Epidermal melanocyte (primary cell): ENCODE data around the gene PREX1.

Experiments
- DNase-seq: peaks from one replicate; pipeline ENCODE4 v3.0.0; 2011; ENCODE audit warnings: low spot score; ENCODE audit not compliant: insufficient read length

The PREX1 gene

GRCh38 chr20:48736636-48737035, 91.2 kb downstream of the PREX1 start:
- DNase-seq = no peak

- no peak for DNase-seq
Observed at GRCh38 chr20:48736231-48736630, 91.6 kb downstream of the PREX1 start.

DNA sequence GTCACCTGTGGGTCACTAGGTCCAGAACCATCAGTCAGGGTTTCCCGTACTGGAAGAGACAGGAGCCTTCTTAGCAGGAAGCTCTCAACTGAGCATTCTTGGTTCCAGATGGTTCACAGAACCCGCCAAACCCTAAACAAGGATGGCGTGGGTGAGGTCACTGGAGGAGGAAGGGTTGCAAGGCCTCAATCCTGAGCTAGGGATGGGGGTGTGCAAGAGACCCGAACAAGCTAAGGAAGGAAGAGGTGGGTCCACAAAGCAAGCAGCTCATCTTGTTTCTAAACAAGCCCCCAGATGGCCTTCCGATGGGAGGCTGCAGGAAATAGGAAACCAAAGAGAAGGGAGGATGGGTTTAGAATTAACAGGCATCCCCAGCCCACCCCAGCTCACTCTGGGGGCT, 92.7 kb downstream of the PREX1 start:
- no peak for DNase-seq

GRCh38 chr20:48734104-48734749, 93.6 kb downstream of the PREX1 start:
- DNase-seq = no peak

- DNase-seq = no peak
Observed at GRCh38 chr20:48733296-48733790, 94.5 kb downstream of the PREX1 start.

DNA sequence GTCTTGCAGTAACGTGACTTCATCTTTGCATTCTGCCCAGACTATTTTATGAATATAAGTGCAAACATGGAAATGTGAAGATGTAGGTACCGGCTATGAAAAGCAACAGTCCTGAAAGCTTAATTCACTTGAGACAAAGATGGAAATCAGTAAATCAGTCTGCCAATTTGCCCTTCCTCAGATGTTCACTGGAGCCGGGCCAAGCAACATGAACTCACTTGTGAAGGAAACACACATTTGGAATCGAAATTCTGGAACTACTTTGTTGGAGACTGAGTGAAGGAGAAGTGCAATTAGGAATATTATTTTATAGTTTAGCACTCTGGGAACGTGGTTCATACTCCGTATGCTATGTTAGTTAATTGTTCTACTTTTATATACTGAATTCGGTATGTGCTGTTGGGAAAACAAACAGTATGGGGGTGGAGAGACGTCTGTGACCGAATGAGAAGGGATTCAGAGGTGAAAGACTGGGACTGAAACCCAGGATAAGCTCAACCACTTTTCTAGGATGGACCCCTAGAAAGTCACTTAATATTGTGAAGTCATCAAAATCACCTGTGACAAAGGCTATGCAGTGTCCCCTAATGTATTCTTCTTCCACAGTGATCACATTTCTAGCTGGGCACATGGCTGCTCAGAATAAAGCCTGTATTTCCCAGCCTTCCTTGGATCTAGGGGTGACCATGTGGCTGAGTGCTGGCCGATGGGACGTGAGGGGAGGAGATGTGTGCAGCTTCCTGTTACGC, 95.5 kb downstream of the PREX1 start:
- DNase-seq = no peak

DNA sequence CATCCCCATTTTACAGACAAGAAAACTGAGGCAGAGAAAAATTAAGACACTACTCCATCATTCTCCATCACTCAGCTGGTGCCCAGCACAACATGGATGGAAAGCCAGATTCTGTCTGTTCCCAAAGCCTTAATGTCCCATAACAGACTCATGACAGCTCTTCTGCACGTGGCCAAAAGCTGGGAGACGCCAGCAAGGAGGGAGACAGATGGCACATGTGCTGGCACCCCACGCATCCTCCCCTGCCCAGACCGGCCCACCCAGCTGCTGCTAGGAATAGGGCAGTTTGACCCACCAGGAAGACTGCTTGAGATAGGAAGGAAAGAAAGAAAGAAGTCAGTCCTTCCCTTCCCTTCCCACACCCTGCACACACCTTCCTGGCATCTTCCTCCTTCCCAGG, 96.3 kb downstream of the PREX1 start:
- DNase-seq = no peak

- no peak for DNase-seq
Observed at GRCh38 chr20:48730977-48731376, 96.8 kb downstream of the PREX1 start.

DNA sequence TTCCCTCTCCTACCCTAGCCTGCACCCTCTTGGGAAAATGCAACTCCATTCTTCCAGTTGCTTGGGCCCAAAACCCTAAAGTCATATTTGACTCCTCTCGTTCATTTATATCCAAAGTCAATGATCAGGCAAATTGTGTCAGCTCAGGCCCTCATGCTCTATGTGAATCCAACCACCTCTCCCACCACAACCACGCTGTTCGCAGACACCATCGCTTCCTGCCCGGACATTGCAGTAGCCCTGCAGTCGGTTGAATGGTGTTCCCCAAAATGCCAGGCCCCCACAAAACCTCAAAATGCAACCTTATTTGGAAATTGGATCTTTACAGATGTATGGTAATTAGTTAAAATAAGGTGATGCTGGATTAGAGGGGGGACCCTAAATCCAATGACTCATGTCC, 98.3 kb downstream of the PREX1 start:
- DNase-seq = no peak

- peak; percentile 77 for DNase-seq
Observed at GRCh38 chr20:48728042-48728825, 99.6 kb downstream of the PREX1 start.

DNA sequence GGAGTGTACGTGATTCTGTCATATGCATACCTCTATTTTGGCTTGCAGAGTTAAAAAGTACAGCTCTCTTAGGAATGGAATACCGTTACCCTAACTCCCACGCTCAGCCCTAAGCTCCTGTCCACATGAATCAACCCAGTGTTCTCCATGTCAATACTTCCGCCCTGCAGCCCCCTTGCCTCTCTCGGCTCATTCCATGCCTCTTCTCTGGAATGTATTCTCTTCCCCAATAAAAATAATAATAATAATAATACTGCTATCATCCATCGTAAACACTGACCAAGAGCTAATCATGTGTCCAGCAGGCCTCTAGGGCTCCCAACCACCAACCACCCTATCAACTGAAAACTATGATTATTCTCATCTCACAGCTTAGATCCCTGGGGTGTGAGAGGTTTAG, 100.6 kb downstream of the PREX1 start:
- DNase-seq = no peak

DNA sequence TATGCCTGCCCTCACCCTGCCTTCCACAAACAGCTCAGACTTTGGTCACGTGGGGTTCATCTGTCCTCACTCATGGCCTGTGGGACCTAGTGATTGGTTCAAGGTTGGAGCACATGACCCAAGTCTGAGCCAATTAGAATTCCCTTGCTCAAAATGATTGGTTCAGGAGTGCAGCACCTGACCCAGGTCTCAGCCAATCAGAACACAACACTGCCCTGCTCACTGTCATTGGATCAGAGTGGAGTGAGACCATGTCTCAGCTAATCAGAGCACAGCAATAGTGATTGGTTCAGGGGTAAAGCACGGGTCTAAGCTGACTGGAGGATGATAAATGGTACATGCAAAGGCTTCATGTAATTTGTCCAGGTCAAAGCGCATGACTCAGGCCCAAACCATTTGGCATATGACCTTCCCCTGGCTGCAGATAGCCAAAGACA, 102.2 kb downstream of the PREX1 start:
- DNase-seq = no peak

DNA sequence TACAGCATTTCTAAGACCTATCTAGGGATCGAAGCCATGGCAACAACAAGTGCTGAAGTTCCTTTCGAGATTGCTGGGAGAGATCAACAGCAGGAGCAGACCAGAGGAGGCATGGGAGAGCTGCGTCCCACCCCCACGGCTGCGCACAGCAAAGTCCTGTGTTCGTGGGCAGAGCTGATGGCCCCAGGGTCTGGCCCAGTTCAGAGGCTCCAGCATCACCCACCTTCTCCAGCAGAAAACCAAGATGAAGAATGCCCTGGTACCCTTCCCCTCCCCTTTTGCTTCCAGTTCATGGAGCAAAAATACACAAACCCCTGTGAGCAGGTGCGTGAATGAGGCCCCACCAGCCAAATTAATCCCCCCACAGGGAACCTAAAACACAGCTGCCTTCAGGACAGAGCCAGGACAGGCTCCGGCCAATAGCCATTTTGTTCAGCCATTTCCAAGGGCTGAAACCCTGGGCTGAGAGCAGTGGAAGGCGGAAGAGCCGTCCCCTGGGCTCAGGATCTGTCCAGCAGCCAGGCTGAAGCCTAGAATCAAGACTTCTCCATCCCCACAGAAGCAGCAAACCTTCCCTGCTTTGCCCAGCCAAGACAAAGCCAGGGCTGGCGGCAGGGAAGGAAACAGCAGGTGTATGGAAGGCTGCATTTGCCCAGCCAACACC, 102.8 kb downstream of the PREX1 start:
- DNase-seq = no peak

DNA sequence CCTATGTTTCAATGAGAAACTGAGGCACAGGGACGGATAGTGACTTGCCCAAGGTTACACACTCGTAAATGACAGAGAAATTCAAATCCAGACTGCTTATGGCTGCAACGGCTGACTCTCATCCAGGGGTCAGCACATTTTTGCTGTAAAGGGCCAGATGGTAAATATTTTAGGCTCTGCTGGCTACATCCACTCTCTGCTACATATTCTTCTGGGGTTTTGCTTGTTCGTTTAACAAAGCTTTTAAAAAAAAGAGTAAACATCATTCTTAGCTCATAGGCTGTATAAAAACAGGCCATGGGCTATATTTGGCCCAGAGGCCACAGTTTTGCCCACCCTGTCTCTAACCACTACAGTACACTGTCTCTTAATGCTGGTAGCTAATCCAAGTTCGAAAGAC, 103.4 kb downstream of the PREX1 start:
- no peak for DNase-seq

GRCh38 chr20:48723308-48724264, 104.2 kb downstream of the PREX1 start:
- no peak for DNase-seq

GRCh38 chr20:48722737-48723191, 105.0 kb downstream of the PREX1 start:
- no peak for DNase-seq

DNA sequence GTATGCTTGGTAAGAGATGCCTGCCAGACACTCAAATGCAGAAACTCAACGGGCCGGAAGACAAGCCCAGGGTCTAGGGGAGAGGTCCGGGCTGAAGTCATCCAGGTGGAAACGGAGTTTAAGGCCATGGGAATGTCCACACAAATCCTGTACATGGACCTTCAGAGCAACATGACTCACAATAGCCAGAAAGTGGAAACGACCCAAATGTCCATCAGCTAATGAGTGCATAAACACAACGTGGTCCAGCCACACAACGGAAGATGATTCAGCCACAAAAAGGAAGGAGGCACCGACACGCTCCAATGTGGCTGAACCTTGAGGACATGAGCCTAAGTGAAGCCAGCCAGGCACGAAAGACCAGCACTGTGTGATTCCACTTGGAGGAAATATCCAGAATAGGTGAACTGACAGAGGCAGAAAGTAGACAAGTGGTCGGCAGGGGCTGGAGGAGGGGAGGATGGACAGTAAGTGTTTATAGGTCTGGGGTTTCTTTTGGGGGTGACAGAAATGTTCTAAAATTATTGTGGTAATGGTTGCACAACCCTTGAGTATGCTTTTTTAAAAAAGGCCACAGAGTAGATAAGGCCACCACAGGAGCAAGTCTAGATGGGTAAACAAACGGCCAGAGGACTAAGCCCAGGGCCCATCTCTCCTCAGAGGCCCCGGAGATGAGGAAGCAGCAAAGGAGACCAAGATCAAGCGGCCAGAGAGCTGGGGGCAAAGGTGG, 105.6 kb downstream of the PREX1 start:
- no peak for DNase-seq

- DNase-seq = no peak
Observed at GRCh38 chr20:48721324-48722001, 106.3 kb downstream of the PREX1 start.
